Liver (tissue), 9 donors: ENCODE results near the gene PDLIM4. TPM values are rescaled to one million over a fixed set of nuclear protein-coding genes. Genes with fewer than 3 reads are reported as not detected.

Source experiments
- DNase-seq: peaks from one replicate; pipeline ENCODE4 v3.0.0-alpha.2; 2017; ENCODE audit warnings: low spot score
- H3K27ac ChIP-seq, 2 donors: one replicate each; pipeline ENCODE4 v1.7.0; 2013; ENCODE audit warnings: inconsistent platforms in 2 of 2, low read length in 2 of 2, control low read depth in 1 of 2, low read depth in 1 of 2, mild to moderate bottlenecking in 1 of 2
- H3K27me3 ChIP-seq, 4 donors: one replicate each; pipeline versions ENCODE4 v1.6.1 to v1.7.0; 2013; ENCODE audit warnings: low read length in 3 of 4, inconsistent platforms in 1 of 4, mild to moderate bottlenecking in 1 of 4, moderate library complexity in 1 of 4; ENCODE audit not compliant: control insufficient read depth in 4 of 4, insufficient read depth in 4 of 4
- H3K36me3 ChIP-seq, 4 donors: one replicate each; pipeline versions ENCODE4 v1.6.1 to v1.7.0; 2013; ENCODE audit warnings: low read length in 3 of 4, mild to moderate bottlenecking in 3 of 4, low read depth in 1 of 4, moderate library complexity in 1 of 4; ENCODE audit not compliant: control insufficient read depth in 4 of 4, insufficient read depth in 3 of 4
- H3K4me1 ChIP-seq, 4 donors: one replicate each; pipeline versions ENCODE4 v1.6.1 to v1.7.0; 2013; ENCODE audit warnings: low read length in 3 of 4, mild to moderate bottlenecking in 3 of 4, moderate library complexity in 1 of 4; ENCODE audit not compliant: control insufficient read depth in 4 of 4, insufficient read depth in 4 of 4
- H3K4me3 ChIP-seq, 3 donors: one replicate each; pipeline versions ENCODE4 v1.6.1 to v1.7.0; 2013; ENCODE audit warnings: low read length in 3 of 3, control low read depth in 1 of 3, low read depth in 1 of 3, mild to moderate bottlenecking in 1 of 3
- H3K9ac ChIP-seq, 2 donors: one replicate each; pipeline ENCODE4 v1.7.0; 2013; ENCODE audit warnings: low read length in 2 of 2, mild to moderate bottlenecking in 2 of 2, moderate library complexity in 2 of 2, control low read depth in 1 of 2, low read depth in 1 of 2
- H3K9me3 ChIP-seq, 4 donors: one replicate each; pipeline versions ENCODE4 v1.6.1 to v1.7.0; 2013; ENCODE audit warnings: low read length in 3 of 4; ENCODE audit not compliant: control insufficient read depth in 4 of 4
- EGR1 ChIP-seq, 2 donors: IDR thresholded peaks; 2 replicates each; pipeline ENCODE4 v1.6.1; 2016 to 2018; ENCODE audit warnings: antibody characterized with exemption in 2 of 2, low read depth in 2 of 2
- FOXA2 ChIP-seq: IDR thresholded peaks from 2 replicates; pipeline ENCODE4 v1.6.1; 2016; ENCODE audit warnings: antibody characterized with exemption
- GABPA ChIP-seq, 2 donors: IDR thresholded peaks in 1 of 2; conservative IDR thresholded peaks in 1 of 2; 2 replicates each; pipeline ENCODE4 v1.6.1; 2016; ENCODE audit warnings: antibody characterized with exemption in 2 of 2, mild to moderate bottlenecking in 1 of 2, moderate library complexity in 1 of 2
- HNF4A ChIP-seq, 2 donors: conservative IDR thresholded peaks; 2 replicates each; pipeline ENCODE4 v1.6.1; 2016; ENCODE audit warnings: antibody characterized with exemption in 2 of 2, mild to moderate bottlenecking in 2 of 2
- HNF4G ChIP-seq: IDR thresholded peaks from 2 replicates; pipeline ENCODE4 v1.6.1; 2016; ENCODE audit warnings: antibody characterized with exemption
- JUND ChIP-seq, 2 donors: IDR thresholded peaks; 2 replicates each; pipeline ENCODE4 v1.6.1; 2016; ENCODE audit warnings: antibody characterized with exemption in 2 of 2
- TAF1 ChIP-seq: conservative IDR thresholded peaks from 2 replicates; pipeline ENCODE4 v1.6.1; 2016; ENCODE audit warnings: antibody characterized with exemption, mild to moderate bottlenecking
- WGBS: extraction: QIAGEN DNeasy Blood & Tissue Kit; methylation state at CpG from one replicate; pipeline ENCODE4 v1.1.7; 2013; 5-methylcytosine and 5-hydroxymethylcytosine counted together
- polyA plus RNA-seq, 2 donors: library from polyadenylated mRNA; stranded (reverse) in 1 of 2; unstranded in 1 of 2; fragments of 200-250 nt in 1 of 2; fragments of >200 nt in 1 of 2; fragmentation: Nextera tagmentation in 1 of 2; extraction: Ambion mirVana in 1 of 2; gene quantifications; one replicate each; pipeline versions ENCODE4 v1.2.1 to v1.2.3, GENCODE V29; 2013 to 2015
- total RNA-seq, 2 donors: library from RNA; depleted of rRNA; stranded (reverse); fragments of >200 nt; gene quantifications; one replicate each; pipeline ENCODE4 v1.2.3, GENCODE V29; 2014
- TF ChIP-seq, protein P1 (sequence below): fragments of 150-350 bp; IDR thresholded peaks from 2 replicates; pipeline ENCODE4 v1.5.1; 2017; ENCODE audit warnings: improper control_type of control experiment, low read depth, low read length; ENCODE audit not compliant: missing input control
- TF ChIP-seq, protein P2 (sequence below): IDR thresholded peaks from 2 replicates; pipeline ENCODE4 v1.6.1; 2016; ENCODE audit warnings: antibody characterized with exemption
- donor health status: healthy.
- donor health status: healthy.
- donor health status: healthy.
- donor health status: healthy.
- donor health status: healthy.

Gene PDLIM4
- total and polyA plus RNA-seq, 4 donors, result 0.25 to 0.93 (median 0.65) TPM

DNA sequence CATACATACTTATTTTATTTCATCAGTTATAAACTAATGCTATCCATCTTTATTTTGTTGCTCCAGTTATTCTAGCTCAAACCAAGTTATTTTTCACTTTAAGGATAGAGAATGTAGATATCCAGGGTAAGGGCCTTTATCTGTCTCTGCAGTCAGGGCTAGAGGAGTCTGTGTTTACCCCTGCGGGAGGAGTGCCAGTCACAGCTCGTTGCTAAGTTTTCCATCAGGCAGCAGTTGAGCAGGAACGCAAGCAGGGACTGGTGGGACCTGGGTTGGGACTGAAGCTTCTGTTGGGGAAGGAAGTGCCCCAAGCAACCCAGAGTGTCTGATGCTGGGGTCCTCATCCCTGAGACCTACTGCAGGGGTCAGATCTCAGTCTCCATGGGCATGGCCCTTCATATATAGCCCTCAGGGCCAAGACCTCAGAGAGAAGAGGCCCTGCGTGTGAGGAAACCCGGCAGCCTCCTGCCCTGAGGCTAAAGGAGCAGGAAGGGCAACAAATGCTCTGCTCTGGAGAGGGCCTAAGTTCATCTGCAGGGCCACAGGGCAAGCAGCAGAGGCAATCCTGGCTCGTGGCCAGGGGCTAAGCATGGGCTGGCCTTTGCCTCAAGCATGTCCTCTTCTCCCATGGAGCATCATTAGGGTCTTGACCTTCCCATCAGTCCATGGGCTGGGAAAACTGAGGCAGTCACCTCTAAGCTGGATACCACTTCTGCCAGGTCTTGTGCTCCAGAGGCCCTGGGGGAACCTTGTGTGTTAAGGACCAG lies 43.3 kb downstream of the PDLIM4 start:
- TF ChIP-seq, protein P1, sequence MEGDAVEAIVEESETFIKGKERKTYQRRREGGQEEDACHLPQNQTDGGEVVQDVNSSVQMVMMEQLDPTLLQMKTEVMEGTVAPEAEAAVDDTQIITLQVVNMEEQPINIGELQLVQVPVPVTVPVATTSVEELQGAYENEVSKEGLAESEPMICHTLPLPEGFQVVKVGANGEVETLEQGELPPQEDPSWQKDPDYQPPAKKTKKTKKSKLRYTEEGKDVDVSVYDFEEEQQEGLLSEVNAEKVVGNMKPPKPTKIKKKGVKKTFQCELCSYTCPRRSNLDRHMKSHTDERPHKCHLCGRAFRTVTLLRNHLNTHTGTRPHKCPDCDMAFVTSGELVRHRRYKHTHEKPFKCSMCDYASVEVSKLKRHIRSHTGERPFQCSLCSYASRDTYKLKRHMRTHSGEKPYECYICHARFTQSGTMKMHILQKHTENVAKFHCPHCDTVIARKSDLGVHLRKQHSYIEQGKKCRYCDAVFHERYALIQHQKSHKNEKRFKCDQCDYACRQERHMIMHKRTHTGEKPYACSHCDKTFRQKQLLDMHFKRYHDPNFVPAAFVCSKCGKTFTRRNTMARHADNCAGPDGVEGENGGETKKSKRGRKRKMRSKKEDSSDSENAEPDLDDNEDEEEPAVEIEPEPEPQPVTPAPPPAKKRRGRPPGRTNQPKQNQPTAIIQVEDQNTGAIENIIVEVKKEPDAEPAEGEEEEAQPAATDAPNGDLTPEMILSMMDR, result no peak
- peak in 1 of 2 donors; percentile 42 for TF ChIP-seq HNF4A (conservative IDR thresholded peaks at IDR 0.05)
- no peak overlapping the region for H3K9ac ChIP-seq
- H3K4me3 ChIP-seq, result no peak overlapping the region
- no peaks in the 10 kb centered on the region for H3K9me3 ChIP-seq
- WGBS, result 42% methylated on average over 6 of the region's 6 CpGs
- peak; percentile 72 for DNase-seq
- no peak overlapping the region for H3K27ac ChIP-seq
- H3K27me3 ChIP-seq, result no peaks in the 10 kb centered on the region
- no peaks in the 10 kb centered on the region for H3K36me3 ChIP-seq
- peaks cover 0 to 17% (median 6%) of the 10 kb centered on the region in 4 donors for H3K4me1 ChIP-seq

DNA sequence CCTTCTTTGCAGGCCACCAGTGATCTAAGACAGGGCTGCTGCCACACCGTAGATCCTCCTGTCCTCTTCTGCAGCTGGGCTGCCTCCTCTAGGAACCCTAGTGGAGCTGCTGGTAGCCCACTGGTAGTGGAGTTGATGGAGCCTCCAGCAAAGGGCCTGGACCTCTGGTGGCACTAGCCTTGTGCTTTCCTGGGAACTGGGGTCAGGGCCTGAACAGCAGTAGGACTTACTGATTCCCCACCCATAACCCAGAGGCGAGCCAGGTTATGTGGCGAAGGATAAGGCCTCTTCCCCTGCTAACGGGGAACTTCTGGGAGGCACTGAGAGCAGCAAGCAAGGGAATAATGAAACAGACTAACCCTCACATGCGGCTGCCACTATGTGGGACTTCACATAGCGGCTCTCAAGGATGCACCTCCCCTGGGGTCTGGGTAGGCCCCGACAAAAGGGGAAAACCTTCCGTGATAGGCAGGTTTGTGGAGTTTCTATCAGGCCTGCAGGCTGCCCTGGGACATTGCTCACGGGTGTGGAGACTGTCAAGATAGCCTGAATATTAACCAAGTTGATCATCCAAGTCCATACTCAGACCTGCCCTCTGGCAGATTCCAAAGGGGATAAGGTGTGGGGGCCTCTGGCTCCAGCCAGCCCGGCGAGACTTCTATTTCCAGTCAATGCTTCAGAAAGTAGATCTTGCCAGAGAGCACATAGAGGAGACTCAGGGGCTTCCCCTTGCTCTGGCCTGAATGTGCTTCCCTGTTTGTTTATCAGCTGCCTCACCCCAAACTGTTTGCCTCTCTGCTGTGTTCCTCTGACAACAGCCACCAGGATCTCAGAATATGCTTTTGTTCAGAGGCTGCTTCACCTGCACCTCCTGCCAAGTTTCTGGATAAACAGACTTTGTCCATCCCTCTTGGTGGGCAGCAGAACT lies 44.1 kb downstream of the PDLIM4 start:
- Histone ChIP-seq H3K4me1 (peaks cover 0 to 17% (median 6%) of the 10 kb centered on the region in 4 donors), H3K9ac (no peak overlapping the region), H3K27ac (peak overlapping the region in 1 of 2 donors; percentile 28), H3K36me3 (no peaks in the 10 kb centered on the region), H3K4me3 (no peak overlapping the region), H3K9me3 (no peaks in the 10 kb centered on the region), H3K27me3 (no peaks in the 10 kb centered on the region)
- DNase-seq, result peak; percentile 53
- WGBS, result 74% methylated on average over 11 of the region's 11 CpGs
- TF ChIP-seq HNF4G, result no peak

DNA sequence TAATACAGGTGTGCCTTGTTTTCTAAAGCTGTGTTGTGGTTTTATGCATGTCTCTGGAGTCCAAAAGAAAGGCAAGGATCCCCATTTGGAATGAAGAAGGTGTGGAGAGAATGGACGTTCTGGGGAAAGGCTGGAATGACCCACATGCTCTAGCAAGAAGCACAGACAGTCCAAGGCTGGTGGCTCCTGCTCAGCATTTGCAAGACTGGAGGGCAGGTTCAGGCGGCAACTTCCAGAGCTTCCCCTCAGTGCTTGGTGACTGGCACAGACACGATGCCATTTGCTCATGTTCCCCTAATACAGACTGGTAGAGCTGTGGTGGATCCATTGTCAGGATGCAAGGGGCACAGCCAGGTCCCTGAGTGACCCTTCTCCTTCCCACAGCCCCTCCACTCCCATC lies 44.9 kb downstream of the PDLIM4 start:
- no peak for DNase-seq
- H3K27ac ChIP-seq, result peak overlapping the region in 1 of 2 donors; percentile 28

More for the DNA sequence above, 44.9 kb downstream of the PDLIM4 start:
- TF ChIP-seq GABPA (IDR thresholded peaks at IDR 0.05 in 1 of 2, conservative IDR thresholded peaks at IDR 0.05 in 1 of 2) (no peak), FOXA2 (no peak), EGR1 (IDR thresholded peaks at IDR 0.05; ENCODE audit: low read depth in 2 of 2) (no peak), JUND (IDR thresholded peaks at IDR 0.05) (no peak), TAF1 (no peak)
- TF ChIP-seq, protein P2, sequence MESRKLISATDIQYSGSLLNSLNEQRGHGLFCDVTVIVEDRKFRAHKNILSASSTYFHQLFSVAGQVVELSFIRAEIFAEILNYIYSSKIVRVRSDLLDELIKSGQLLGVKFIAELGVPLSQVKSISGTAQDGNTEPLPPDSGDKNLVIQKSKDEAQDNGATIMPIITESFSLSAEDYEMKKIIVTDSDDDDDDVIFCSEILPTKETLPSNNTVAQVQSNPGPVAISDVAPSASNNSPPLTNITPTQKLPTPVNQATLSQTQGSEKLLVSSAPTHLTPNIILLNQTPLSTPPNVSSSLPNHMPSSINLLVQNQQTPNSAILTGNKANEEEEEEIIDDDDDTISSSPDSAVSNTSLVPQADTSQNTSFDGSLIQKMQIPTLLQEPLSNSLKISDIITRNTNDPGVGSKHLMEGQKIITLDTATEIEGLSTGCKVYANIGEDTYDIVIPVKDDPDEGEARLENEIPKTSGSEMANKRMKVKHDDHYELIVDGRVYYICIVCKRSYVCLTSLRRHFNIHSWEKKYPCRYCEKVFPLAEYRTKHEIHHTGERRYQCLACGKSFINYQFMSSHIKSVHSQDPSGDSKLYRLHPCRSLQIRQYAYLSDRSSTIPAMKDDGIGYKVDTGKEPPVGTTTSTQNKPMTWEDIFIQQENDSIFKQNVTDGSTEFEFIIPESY, result no peak
- Histone ChIP-seq H3K9me3 (no peaks in the 10 kb centered on the region), H3K36me3 (no peaks in the 10 kb centered on the region), H3K27me3 (no peaks in the 10 kb centered on the region), H3K4me1 (peaks cover 0 to 17% (median 6%) of the 10 kb centered on the region in 4 donors), H3K4me3 (no peak overlapping the region), H3K9ac (no peak overlapping the region)
- 92% methylated on average over 3 of the region's 3 CpGs for WGBS
